GM19463 (cell line): ENCODE measurements around the gene CYP3A4.
"Not testable (repeated sequence)": the region's sequence is repeated elsewhere in the genome, so short reads cannot be mapped to it uniquely, and the experiment has no call there.

Experiments used
- ATAC-seq: cut with Tn5 transposase; IDR thresholded peaks from one replicate; pipeline ENCODE4 v1.9.1; 2021; ENCODE audit warnings: mild to moderate bottlenecking, moderate library complexity; ENCODE audit not compliant: unreplicated experiment

CYP3A4 gene

DNA sequence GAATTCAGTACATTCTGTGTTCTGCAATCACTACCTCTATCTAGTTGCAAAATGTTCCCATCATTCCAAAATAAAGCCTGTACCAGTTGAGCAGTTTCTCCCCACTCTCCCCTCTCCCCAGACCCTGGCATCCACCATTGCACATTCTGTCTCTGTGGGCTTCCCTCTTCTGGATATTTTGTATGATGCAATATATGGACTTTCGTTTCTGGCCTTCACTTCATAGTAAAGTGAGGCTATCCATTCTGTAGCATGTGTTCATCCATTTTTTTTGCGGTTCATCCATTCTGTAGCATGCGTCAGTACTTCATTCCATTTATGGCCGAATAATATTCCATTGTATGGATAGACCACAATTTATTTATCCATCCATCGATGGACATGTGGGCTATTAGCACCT is 9.5 kb upstream of the CYP3A4 start:
- no peak for ATAC-seq

DNA sequence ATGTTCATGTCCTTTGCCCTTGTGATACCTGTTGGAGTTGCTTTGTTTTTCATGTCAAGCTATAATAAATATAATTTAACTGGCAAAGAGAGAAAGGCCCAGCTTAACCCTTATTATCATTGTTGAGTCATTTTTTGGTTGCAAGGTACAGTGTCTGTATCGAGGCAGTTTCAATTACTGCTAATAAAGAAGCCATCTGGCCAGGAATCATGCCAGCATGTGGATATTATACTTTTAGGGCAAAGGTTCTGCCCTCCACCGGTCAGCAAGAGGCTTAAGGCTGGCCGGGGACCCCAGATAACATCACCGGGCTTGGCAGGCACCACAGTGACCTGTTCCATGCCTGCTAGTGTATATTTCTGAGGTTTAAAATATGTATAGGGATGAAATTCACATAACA is 9.0 kb upstream of the CYP3A4 start:
- ATAC-seq, result no peak

DNA sequence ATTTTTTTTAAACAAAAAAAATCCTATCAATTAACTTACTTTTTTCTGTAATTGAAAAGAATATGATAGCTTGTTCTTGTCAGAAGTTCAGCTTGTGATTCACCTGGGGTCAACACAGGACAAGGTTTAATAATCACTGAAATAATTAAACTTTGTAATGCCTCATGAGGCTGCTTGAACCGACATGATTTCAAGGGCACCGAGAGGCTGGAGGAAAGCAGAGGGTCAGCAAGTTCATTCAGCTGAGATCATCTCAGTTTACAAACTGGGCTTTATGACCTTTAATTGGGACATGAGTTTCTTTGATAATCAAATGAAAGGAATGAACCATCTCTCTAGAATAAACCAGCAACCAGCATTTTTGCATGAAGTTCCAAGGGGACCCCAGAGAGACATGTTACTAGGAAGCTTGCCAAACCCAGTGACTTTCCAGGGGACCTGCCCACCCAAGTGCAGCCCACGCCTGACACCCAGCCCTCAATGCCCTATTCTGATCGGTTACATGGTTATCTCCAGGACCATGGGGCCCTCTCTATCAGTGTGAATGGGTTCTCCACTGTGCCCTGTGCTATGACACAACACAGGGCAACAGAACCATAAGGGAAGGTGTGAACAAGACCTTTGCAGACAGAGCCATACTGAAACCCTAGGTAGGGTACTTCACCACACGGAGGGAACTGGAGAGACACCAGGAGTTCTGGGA is 7.8 kb upstream of the CYP3A4 start:
- no peak for ATAC-seq

DNA sequence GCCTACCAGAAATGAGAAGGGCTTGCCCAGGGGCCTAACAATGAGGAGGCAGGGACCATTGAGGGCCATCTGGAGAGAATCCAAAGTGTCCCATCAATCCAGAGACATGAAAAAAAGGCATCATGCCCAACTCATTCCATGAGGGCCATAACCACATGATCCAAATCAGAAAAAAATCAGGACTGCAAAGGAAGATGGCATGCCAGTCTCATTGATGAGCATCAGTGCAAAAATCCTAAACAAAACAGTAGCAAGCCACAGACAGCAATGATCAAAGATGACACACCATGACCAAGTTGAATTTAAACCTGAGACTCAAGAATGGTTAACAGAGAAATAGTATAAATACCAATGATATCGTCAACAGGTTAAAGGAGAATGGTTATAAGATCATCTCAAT is 7.0 kb upstream of the CYP3A4 start:
- no peak for ATAC-seq

- ATAC-seq, result no peak
Measured at GRCh38 chr7:99790407-99790806, 6.4 kb upstream of the CYP3A4 start.

GRCh38 chr7:99789441-99790070 is 5.6 kb upstream of the CYP3A4 start:
- no peak for ATAC-seq

- no peak for ATAC-seq
Measured at GRCh38 chr7:99788554-99788953, 4.6 kb upstream of the CYP3A4 start.

GRCh38 chr7:99786726-99787335 is 2.8 kb upstream of the CYP3A4 start:
- no peak for ATAC-seq

DNA sequence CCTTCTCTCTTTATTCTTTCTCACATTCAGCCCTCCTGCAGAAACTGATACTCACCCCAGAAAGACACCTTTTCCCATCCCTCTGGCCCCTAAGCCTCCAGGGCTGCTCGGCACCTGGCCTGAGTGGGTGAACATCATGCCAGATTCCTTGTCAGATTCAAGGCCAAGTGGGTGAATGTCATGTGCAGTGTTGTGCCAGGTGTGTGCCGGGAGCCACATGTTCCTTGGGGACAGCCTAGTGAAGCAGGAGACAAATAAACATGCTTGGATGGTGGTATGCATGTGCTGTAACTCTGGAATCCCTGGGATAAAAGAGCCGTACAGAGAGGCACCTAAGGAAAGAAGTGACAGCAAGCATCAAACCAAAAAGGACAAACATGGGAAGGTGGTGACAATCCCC is 1.7 kb upstream of the CYP3A4 start:
- ATAC-seq, result not testable (repeated sequence)

GRCh38 chr7:99782012-99782953 is 1.7 kb downstream of the CYP3A4 start:
- ATAC-seq, result no peak

GRCh38 chr7:99780588-99780987 is 3.4 kb downstream of the CYP3A4 start:
- no peak for ATAC-seq

- no peak for ATAC-seq
Measured at GRCh38 chr7:99779949-99780348, 4.0 kb downstream of the CYP3A4 start.

DNA sequence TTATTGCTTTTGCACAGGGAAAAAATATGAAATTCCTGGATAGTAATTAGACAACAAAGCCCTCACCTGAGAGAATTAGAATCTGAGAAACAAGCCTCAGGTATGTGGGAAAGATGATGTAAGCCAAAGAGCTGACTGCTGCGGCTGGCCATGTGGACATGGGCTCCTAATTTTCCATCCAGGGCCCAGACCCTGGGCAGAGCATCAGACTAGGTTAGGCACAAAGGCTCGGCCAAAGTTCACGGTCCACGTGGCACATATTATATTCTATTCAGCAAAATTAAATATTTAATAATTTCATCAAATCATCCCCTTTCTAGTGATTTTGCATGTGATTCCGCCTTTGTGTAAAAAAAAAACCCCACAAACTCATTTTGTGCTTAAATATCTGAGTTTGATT is 5.1 kb downstream of the CYP3A4 start:
- ATAC-seq, result no peak

- not testable (repeated sequence) for ATAC-seq
Measured at GRCh38 chr7:99773395-99773794, 10.6 kb downstream of the CYP3A4 start.

DNA sequence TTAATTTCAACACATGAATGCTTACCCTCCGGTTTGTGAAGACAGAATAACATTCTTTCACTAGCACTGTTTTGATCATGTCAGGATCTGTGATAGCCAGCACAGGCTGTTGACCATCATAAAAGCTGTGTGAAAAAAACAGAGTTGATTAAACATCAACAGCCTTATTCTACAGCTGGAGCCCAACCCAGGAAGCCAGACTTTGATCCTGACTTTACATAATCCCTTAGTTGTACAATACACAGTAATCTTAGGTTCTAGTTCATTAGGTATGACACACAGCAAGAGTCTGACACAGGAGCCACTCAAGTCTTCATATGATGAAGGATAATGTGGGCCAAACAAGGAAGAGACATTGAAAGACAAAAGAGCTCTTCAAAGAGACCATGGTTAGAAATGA is 11.4 kb downstream of the CYP3A4 start:
- no peak for ATAC-seq

DNA sequence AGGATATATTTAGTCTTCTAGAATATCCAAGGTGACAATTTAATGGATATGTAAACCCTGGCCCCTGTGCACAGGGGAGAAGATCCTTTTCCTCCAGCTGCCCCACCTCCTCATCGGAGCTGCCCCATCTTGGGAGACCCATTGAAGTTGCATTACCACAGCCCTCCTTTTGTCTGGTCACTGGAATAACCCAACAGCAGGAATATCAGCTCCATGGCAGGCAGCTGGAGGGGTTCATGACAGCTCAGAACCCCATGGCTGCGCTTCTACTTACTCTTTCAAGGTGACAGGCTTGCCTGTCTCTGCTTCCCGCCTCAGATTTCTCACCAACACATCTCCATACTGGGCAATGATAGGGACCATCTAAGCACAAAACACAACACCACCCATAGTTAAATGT is 14.5 kb downstream of the CYP3A4 start:
- ATAC-seq, result not testable (repeated sequence)

DNA sequence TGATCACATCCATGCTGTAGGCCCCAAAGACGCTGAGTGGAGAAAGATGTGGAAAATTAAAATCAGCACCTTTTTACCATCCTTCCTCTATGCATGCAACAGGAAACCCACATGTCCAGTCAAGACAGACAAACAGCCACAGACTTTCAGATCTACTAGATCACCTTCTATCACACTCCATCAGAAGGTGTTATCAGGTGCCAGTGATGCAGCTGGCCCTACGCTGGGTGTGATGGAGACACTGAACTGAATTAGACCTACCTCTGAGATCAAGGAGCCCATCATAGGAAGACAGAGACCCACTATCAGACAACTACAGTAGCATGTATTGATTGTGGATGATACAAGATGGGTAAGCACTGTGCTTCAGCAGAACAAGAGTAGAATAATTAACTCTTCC is 15.5 kb downstream of the CYP3A4 start:
- ATAC-seq, result no peak

- peak; percentile 83 for ATAC-seq
Measured at GRCh38 chr7:99767662-99768061, 16.3 kb downstream of the CYP3A4 start.

DNA sequence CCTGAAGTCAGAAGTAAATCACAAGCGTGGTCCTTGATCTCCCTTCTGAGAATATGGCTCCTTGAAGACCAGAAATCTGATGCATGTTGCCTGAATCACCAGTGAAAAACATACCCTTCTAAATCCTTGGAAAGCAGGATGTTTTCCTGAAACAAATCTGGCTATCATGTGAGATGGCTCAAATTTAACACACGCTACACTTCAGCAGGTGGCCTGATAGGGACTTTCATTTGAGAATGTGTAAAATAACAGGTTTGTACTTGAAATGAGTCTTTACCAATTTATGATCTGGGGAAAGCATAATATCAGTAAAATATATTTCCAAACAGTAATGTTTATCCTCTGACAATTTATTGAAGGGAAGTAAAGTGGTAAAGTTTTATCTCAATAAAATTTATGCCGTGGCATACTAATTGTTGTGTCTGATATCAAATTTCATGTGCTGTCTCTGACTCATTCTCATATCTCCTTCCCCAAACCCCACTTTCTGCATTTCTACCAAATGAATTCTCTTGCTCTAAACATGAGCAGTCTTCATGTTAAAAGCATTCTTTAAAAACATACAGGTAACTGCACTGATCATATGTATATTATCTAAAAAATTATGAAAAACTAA is 17.4 kb downstream of the CYP3A4 start:
- no peak for ATAC-seq

DNA sequence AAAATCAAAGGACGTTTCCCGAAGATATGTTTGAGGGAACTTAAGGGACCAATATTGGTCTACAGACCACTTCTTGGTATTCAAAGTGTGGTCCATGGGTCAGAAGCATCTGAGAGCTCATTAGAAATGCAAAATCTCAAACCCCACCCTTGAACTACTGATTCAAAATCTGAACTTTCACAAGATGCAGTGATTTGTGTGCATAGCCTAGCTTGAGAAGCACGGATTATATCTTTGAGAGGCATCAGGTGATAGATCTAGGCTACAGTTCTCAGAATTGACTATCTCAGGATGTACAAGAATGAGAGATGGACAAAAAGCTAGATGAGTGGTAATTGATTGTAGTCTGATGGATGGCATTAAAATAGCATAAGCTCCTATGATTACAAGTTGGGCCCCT is 19.5 kb downstream of the CYP3A4 start:
- no peak for ATAC-seq
